ENCODE results near the gene CAMK2N1.
A peak's percentile ranks its signal among the peaks of the same experiment; 100 is the strongest.

CAMK2N1 gene

DNA sequence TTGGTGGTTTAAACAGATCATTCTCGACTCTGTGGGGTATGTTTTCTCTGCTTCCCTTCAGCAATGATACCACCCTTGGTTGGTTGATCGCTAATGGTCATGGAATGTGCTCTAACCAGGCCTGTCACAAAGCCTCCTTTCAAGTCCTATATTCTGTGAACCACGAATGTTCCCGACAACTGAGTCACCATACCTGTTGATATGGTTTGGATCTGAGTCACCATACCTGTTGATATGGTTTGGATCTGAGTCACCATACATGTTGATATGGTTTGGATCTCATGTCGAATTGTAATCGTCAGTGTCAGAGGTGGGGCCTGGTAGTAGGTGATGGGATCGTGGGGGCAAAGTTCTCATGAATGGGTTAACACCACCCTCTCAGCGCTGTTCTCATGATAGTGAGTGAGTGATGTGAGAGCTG lies 10.2 kb upstream of the CAMK2N1 start:
- peak; percentile 6 for DNase-seq

DNA sequence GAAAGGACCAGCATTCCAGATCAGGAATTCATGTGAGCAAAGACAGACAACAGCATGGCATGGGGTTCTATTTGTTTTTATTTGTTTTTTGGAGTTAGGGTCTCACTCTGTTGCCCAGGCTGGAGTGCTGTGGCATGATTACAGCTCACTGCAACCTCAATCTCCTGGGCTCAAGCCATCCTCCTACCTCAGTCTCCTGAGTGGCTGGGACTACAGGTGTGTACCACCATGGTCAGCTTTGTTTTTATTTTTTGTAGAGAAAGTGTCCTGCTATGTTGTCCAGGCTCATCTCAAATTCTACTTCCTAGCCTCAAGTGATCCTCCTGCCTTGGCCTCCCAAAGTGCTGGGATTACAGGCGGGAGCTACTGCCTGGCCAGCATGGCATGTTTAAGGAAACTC lies 9.7 kb upstream of the CAMK2N1 start:
- no peak for DNase-seq

DNA sequence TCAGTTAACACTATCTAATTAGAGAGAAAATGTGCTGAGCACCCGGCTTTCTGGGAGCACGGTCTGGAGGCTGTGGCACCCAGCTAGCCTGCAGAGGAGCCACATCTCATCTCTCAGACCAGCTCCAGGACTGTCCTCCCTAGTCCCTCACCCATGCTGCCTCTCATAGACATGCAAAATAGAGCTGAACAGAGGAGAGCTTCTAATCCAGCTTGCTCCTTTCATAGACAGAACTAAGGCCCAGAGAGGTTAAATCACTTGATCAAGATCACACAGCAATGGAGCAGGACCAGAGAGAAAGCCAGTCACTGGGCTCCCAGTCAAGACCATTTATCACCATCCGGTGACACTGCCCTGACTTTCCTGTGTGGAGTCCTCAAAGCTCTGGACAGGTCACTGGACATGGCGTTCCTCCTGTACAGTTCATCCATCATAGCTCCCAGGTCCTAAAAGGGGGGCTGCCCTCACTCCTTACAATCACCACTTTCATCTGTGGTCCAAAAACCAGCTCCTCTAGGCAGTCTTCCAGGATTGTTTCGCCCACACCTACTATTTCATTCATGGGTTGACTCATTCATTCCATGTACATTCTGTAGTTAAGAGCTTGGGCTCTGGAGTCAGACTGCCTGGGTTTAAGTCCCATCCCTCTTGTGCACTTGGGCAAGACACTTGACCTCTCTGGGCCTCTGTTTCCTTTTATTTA lies 8.8 kb upstream of the CAMK2N1 start:
- DNase-seq, result no peak

DNA sequence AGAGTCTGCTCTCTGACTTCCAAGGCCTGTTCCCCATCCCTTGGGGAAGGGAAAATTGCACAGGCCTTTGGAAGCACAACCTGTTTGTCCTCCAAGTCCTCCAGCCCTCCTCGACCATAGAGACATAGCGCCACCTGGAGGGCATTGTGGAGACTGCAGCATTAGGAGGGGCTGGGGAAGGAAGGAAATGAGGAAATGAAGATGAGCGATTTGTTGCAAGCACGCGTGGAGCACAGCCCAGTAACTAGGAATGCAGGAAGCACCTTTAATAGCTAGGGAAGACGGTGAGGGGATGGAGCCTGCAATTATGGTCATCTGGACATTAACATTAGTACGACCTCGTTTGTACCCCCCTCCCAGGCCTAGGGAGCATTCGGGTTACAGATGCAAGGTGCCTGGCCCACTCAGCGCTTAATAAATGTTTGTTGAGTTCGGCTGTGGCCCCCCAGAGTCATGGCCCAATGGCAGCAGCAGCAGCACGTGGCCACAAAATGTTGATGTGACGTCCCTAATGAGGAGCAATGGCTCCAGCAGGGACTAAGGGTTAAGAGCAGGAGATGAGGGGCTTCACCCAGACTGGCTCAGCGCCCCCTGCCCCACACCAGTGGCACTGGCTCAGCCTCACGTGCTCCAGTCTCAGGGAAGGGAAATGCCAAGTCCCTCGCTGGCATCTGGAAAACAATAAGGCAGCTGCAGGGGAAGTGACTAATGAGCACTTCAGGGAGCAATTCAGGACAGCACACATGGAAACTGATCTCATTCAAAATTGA lies 8.0 kb upstream of the CAMK2N1 start:
- peak; percentile 80 for DNase-seq

DNA sequence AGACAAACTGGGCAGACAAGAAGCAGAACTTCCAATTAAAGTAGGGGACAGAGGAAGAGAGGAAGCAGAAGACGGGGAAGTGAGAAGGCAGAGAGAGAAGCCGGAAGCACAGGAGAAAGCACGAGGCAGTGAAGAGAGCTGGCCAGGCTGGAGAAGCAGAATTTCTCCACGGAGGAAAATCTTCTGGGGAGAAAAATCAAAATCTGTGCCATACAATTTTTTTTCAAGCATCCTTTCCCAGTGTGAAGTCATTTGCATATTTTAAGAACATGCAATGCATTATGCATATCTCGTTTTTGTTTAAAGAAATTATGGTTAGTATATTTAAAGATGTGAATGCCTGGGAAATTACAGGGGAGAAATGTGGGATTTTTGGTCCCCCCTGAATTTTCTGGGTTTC lies 7.3 kb upstream of the CAMK2N1 start:
- no peak for DNase-seq

DNA sequence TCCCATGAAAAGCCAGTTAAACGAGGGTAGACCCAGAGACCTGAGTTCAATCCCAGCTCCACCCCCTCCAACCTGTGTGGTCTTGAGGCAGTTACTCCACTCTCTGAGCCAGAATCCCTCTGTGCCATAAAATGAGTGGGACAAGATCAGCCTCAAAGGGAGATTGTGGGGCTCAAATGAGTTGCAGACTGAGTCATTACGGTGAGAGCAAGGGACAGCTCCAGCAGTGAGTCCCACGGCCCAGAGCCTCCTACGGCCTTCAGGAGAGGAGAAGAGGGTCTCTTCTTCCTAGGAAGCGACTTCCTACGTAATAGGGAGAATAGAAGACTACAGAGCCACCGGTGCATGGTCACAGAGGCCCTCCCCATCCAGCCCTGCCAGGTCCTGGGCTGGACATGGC lies 6.7 kb upstream of the CAMK2N1 start:
- no peak for DNase-seq

DNA sequence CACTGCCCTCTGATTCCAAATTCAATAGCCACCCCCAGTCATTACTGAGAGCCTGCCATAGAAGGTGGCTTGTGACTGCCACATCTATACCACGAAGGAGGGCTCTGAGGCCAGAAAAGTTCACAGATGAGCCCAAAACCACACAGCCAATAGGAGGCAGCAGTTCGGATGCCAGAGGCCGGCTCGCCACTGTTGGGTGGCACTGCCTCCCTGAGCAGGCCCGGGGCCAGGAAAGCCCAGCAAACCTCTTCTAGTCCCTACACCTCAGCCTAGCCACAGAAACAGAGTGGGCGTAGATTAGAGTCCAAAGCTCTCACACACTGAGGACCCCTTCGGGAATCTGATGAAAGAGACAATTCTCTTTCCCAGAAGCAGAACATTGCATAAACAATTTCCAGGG lies 5.9 kb upstream of the CAMK2N1 start:
- no peak for DNase-seq

DNA sequence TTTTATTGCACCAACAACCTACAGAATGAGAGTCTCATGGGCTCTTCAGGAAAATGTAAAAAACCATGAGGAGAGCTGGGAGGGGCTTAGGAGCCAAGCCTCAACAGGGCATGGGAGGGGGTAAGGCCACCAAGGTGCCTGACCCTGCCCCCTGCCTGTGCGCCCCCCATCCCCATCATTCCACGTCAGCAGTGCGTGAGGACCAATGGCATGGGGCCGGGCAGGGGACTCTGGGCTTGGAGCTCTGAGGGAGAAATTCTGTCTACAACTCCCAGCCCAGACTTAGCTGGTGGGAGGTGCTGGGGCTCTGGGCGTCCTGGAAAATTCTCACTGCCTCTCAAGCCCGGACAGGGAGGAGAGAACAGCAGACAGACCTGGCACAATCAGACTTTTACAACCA lies 5.2 kb upstream of the CAMK2N1 start:
- no peak for DNase-seq

DNA sequence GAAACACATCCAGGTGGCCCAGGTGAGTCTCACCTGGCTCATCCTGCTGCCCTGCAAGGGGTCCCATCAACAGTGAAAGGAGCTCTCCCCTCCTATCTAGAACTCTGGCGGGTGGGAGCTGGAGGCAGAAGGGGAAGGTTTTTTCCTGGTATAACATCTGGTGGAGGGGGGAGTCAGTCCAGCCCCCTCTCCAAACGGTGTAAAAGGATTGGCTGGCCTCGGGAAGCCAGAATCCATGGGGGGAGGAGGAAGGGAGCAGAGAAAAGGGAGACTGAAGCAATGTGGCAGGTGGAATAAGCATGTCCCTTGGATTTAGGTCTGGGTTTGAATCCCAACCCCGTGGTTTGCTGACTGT lies 1.2 kb upstream of the CAMK2N1 start:
- DNase-seq, result no peak

DNA sequence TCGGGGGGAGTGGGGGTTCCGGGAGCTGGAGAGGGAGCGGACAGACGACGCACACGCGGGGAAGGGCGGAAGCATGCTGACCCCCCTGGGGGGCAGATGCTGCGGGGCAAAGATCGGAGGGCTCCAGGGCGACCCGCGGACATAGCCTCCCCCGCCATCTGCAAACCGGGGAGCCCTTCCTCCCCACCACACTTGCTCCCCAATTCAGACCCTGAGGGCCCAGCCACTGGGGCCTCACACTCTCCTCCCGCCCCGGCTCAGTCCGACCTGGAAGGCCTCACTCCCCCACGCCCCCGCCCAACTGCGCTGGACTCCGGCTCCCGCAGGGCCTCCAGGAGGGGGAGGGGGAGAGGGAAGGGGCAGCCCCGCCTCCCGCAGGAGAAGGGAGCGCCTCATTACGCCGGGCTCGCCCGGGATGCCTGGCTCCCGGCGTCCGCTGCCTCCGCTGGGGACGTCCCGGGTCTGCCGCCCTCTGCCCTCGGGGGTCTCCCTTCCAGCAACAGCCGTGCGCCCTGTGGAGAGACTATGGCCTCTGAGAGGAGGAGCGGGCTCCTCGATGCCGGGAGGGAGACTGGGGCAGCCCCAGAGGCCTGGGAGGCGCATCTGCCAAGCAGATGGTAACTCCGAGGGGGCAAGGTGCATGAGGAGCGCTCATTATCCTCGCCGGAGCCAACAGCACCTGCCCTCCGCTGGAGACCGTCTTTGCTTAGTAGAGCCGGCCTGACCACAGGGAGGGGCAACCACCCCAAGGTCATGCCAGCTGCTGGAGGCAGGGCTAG lies 636 bp upstream of the CAMK2N1 start:
- DNase-seq, result no peak

DNA sequence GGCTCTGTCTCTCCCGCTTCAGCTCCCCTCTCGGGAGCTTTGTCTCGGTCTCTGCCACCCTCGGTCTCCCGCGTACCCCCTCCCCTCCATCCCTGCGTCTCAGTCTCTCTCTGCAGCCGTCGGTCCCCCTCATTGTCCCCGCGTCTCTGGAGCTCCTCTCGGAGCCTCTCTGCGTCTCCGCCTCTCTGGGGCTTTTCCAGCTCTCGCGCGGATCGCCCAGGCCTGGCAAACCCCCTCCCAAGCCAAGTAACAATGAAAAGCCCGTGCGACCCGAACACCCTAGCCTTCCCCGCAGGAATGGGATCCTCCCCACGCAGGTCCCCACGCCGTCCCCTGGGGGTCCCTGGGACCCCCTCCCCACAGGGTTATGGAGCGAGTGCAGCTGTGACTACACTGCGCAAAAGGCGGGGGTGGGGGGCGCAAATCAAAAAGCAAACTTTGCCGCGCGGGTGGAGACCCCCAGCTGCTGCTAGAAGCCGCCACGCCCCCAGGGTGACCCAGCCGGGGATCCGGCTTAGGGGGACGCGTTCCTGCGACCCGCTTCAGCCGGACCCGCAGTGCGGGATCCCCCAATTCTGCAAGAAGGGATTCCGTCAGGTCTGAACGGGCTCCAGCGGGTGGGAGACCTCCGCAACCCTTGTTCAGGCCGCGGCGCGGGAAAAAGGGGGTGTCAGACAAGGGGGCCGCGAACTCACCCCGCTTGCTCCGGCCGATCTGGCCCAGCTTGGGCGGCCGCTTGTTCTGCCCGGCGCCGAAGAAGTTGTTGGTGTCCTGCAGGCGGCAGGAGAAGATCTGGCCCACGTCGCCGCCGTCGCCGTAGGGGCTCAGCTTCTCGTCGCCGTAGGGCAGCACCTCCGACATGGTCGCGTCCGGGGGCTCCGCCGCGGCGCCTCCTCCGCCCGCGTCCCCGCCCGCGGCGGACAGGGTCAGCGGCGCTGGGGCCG lies 1.2 kb downstream of the CAMK2N1 start:
- DNase-seq, result no peak

DNA sequence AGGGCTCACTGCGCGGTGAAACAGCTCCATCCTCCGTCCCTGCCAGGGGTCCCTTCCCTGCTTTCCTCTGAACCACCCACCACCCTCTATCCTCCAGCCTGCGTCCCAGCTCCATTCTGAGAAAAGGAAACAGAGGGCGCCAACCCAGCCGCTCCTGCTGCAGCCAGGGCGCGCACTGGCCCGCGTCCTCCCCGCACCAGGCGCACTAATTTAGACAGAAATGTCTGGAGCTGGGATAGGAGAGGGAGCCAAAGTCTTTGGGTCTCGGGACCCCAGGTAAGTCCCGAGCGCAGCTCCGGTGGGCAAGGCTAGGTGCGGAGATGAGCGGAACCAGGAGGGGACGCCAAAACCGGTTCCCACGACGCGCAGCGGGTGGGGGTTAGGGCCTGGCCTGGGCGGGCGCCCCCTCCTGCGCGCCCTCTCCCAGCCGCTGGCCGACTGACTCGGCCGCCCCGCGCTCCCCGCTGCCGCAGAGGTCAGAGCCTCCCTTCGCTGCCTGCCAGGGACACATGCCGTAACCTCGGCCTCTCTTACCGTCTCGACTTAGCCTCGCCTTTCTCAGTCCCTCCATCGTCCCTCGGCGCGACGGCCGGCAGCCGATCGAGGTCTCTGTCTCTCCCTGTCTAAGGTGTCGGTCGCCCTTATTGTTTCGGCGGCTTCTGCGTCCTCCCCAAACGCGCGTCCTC lies 2.0 kb downstream of the CAMK2N1 start:
- DNase-seq, result no peak

DNA sequence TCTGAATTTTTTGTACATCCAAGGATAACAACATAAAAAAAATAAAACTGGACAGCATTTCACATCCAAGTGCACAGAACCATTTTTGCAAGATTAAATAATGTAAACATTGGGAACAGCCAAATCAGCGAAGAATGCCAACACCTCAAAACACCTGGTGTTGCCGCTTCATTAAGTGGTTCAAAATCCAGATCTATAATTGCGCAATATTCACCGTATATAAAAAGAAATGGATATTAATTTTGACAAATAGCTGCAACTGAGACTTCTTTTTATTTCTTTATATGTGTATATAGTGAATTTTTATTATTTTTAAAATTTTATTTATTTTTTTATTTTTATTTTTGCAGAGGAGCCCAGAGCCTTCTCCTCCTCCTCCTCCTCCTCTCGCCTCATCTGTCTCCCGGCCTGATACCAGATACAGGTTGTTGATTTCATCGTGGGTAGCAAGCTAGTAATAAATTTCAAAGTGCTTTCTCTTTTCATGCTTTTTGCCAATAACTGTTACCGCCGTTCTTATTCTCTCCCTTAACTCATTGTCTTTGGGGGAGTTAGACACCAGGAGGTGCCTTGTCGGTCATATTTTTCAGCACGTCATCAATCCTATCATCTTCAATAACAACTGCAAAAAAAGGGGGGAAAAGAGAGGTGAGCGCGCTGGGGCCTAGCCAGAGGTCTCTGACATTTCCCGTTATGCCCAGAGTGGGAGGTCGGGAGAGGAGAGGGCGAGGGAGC lies 2.7 kb downstream of the CAMK2N1 start:
- no peak for DNase-seq

DNA sequence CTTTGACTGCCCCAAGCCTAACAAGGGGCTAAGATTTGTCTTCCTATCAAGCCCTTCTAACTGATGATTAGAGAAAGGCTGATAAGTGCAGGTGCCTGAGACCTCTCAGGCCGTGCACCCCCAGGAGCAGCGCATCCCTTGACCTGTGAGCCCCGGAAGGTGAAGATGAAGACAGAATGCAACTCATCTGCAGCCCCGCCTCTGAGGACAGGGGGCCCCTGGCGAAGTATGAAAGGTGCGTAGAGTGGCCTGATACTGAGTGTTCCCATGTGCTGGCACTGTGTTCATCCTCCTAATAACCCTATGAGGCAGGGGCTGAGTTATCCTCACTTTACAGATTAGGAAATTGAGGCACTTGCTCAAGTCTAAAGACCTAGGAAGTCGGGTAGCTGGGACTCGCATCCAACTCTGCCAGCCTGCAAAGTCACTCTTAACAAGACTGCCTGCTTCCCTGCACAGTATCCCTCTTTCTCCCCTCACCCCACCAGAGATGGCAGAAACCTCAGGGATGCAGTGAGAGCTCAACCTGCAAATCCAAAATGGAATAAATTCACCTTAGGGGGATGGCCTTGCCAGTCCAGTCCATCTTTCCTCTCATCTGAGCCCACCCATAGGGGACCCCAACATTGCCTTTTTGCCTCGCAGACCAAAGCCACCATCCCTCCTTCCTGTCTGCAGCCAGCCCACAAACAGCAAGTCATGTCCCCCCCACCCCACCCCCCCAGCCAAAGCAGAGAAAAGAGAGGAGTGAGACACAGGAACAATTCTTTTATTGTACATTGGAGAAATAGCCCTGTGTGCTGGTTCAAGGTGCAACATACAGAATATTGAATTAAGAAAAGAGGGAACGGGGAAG lies 4.1 kb downstream of the CAMK2N1 start:
- no peak for DNase-seq

DNA sequence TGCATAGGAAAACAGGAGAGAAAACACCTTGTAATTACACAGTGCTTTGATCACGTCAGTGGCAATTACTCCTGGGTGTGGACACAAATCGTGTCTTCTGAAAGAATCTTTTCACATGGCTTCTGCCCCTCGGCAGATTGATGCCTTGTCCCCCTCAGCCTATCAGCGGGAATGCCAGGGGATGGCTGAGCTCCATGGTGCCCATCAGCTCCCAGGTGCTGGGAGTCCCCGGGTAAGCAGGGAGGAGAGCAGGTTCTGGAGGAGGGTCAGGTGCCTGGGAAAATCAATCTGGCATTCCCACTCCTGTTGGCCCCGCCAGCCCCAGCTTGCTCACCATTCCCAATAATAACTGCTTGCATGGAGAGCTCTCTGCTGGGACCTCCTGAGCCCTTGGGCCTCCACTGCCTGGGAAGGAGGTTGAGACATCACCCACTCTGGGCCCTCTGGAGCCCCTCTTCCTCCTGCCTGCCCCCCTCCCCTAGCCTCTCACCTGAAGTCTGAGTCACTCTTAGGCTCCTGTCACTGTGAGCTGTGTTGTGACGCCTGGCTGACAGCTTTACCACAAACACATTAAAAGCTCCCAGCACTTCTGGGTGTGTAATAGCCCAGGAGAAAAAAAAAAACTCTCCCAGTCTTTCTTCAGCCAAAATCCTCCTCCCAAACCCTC lies 4.9 kb downstream of the CAMK2N1 start:
- DNase-seq, result no peak

DNA sequence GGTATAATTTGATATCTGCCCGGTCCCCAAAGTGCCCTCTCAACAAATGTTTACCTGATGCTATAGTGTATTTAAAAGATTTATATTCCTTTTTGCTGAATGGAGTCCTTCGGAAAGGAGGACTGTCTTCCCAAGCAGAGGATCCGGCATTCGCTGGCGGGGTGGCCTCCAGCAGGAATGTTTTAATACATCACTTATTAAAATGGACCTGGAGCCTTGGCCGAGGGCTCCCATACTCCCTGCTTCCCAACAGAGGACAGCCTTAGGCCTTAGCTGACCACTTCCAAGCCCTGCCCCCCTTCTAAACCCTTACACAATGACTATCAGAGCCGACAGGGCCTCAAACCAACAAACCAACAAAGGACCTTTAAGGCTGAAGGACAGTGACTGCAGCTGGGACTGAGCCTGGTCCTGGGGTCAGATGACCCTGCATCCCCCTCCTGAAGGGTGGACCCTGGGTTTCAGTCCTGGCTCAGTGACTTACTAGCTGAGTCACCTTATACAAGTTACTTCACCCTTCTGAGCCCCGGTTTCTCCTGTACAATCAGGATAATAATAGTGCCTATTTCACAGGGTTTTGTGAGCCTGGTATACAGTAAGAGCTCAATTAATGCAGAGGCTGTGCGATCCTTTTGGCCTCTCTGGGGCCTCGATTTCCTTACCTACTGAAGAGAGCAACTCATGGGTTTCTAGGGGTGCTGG lies 5.6 kb downstream of the CAMK2N1 start:
- no peak for DNase-seq

DNA sequence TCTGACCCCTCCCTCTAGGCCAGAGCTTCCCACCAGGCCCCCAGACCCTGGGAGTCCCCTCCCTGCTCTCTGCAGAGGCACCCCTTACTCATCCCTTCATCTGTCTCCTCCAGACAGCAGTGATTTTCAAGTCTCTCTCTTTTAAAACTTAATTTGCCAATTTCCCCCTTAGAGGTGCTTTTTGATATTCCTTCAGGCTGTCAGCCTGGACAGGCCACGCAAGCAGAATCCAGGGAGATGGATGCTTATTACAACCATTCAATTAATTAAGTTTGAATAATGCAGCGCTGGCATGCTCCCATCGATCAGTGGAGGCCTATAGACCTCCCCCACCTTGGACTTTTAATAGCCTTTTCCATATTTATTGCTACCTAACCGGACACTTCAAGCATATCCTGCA lies 6.2 kb downstream of the CAMK2N1 start:
- DNase-seq, result no peak

DNA sequence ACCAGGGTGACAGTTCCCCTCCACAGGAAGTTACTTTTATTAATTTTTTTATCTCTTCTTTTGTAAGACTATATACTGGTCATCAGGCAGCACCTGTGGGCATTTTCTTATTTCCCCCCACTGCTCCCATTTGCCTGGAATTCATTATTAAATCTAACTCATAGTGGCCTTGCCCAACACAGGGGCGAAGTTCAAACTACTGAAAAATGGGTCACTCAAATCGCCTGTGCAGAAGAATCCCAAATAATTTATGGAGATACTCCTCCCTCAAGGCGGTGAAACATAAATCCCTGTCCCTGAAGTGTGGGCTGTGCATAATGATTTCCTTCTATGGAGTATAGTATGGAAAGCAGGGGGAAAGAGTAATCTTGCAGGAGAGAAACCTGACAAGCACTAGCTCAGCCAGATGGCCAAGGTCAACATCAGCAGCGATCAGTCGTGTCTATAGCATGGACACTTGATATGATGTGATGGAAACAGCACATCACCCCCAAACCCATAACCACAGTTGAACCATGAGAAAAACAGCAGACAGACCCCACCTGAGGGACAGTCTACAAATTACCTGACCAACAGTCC lies 7.9 kb downstream of the CAMK2N1 start:
- no peak for DNase-seq

Measured in activated T-cell treated with anti-CD3 and anti-CD28 coated beads for 4 hours (primary cell).